Suprapubic skin (tissue), 4 donors: ENCODE measurements around the gene IGF2BP3. TPM values are rescaled to one million over a fixed set of nuclear protein-coding genes. Genes with fewer than 3 reads are reported as not detected.

Experiments used
- DNase-seq, 2 donors: peaks; one replicate each; pipeline ENCODE4 v3.0.0-alpha.2; 2019; ENCODE audit warnings: low spot score in 2 of 2
- H3K27ac ChIP-seq: fragments of 200-600 bp; sonication (generic); one replicate; pipeline ENCODE4 v1.5.1; 2019
- H3K27me3 ChIP-seq: fragments of 200-600 bp; sonication (generic); one replicate; pipeline ENCODE4 v1.5.1; 2019
- H3K36me3 ChIP-seq: fragments of 200-600 bp; sonication (generic); one replicate; pipeline ENCODE4 v1.5.1; 2019
- H3K4me1 ChIP-seq: fragments of 200-600 bp; sonication (generic); one replicate; pipeline ENCODE4 v1.5.1; 2019
- H3K4me3 ChIP-seq: fragments of 200-600 bp; sonication (generic); one replicate; pipeline ENCODE4 v1.5.1; 2019; ENCODE audit warnings: mild to moderate bottlenecking
- H3K9me3 ChIP-seq: fragments of 200-600 bp; sonication (generic); one replicate; pipeline ENCODE4 v1.5.1; 2019
- CTCF ChIP-seq, 2 donors: fragments of 200-600 bp in 1 of 2; fragments of 450-650 bp in 1 of 2; sonication (generic) in 1 of 2; IDR thresholded peaks; one replicate each; pipeline ENCODE4 v1.5.1; 2016 to 2019; ENCODE audit warnings: antibody characterized with exemption in 2 of 2, mild to moderate bottlenecking in 1 of 2, moderate library complexity in 1 of 2
- EP300 ChIP-seq: sonication (generic); formaldehyde crosslinking; IDR thresholded peaks from one replicate; pipeline ENCODE4 v1.6.1; 2017; ENCODE audit warnings: antibody characterized with exemption
- POLR2A ChIP-seq, 2 donors: fragments of 450-650 bp; IDR thresholded peaks; one replicate each; pipeline ENCODE4 v1.6.1; 2017; ENCODE audit warnings: antibody characterized with exemption in 2 of 2, mild to moderate bottlenecking in 2 of 2, moderate library complexity in 2 of 2
- POLR2AphosphoS5 ChIP-seq, 3 donors: sonication (generic); formaldehyde crosslinking; IDR thresholded peaks; one replicate each; pipeline ENCODE4 v1.6.1; 2017; ENCODE audit warnings: antibody characterized with exemption in 3 of 3
- WGBS: methylation state at CpG from one replicate; pipeline ENCODE4 v1.1.5; 2018; 5-methylcytosine and 5-hydroxymethylcytosine counted together
- total RNA-seq, 4 donors: library from RNA; depleted of rRNA; stranded (reverse); fragments of >200 nt; gene quantifications; one replicate each; pipeline ENCODE4 v1.1.0, GENCODE V29; 2016

The IGF2BP3 gene
- total RNA-seq, 4 donors from 2014 or later = 0.47 to 1.9 TPM; not detected in 2

DNA sequence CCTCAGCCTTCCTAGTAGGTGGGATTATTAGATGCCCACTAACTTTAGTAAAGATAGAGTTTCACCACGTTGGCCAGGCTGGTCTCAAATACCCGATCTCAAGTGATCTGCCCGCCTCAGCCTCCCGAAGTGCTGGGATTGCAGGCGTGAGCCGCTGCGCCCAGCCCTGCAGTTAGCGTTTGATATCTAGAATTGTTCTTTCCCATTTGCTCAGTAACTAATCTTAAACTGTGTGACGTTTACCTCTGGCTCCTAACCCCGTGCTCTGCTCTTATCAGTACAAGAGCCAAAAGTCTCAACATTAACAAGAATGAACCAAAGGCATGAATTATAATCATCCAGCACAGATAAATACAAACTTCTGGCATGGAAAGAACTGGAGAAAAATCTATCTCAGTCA, 47.4 kb downstream of the IGF2BP3 start:
- Histone ChIP-seq H3K9me3 (no peaks in the 10 kb centered on the region), H3K4me1 (no peaks in the 10 kb centered on the region), H3K27me3 (peaks cover 7% of the 10 kb centered on the region), H3K27ac (no peak overlapping the region), H3K4me3 (no peak overlapping the region), H3K36me3 (no peaks in the 10 kb centered on the region)
- 72% methylated on average over 10 of the region's 10 CpGs for WGBS
- TF ChIP-seq EP300 (no peak), POLR2A (IDR thresholded peaks at IDR 0.05) (no peak), POLR2AphosphoS5 (IDR thresholded peaks at IDR 0.05) (no peak), CTCF (IDR thresholded peaks at IDR 0.05) (no peak)
- DNase-seq = no peak

DNA sequence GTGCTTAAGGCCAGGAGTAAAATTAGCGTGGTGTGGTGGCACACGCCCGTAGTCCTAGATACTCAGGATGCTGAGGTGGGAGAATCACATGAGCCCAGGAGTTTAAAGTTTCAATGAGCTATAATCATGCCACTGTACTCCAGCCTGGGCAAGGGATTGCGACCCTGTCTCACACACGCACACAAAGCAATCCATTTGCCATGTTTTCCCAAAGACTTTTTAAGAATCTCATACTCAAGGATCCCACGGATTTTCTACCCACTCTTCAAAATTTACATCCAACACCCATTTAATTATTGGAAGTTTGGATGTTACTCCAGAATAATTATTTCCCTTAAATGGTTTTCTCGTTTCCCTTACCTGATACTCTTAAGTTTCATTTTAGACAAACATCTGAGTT, 47.9 kb downstream of the IGF2BP3 start:
- whole genome bisulfite sequencing = 85% methylated on average over 7 of the region's 7 CpGs
- Histone ChIP-seq H3K4me3 (no peak overlapping the region), H3K27me3 (peaks cover 7% of the 10 kb centered on the region), H3K36me3 (no peaks in the 10 kb centered on the region), H3K27ac (no peak overlapping the region), H3K9me3 (no peaks in the 10 kb centered on the region), H3K4me1 (no peaks in the 10 kb centered on the region)
- no peak for TF ChIP-seq POLR2A (IDR thresholded peaks at IDR 0.05)
- no peak for TF ChIP-seq CTCF (IDR thresholded peaks at IDR 0.05)
- TF ChIP-seq POLR2AphosphoS5 (IDR thresholded peaks at IDR 0.05) = no peak
- TF ChIP-seq EP300 = no peak
- no peak for DNase-seq

GRCh38 chr7:23419845-23420244, 50.4 kb downstream of the IGF2BP3 start:
- Histone ChIP-seq H3K9me3 (no peaks in the 10 kb centered on the region), H3K4me1 (no peaks in the 10 kb centered on the region), H3K36me3 (no peaks in the 10 kb centered on the region), H3K27ac (no peak overlapping the region), H3K27me3 (no peaks in the 10 kb centered on the region), H3K4me3 (no peak overlapping the region)
- no peak for DNase-seq
- no peak for TF ChIP-seq POLR2AphosphoS5 (IDR thresholded peaks at IDR 0.05)
- no peak for TF ChIP-seq EP300
- TF ChIP-seq POLR2A (IDR thresholded peaks at IDR 0.05) = no peak
- no peak for TF ChIP-seq CTCF (IDR thresholded peaks at IDR 0.05)
- WGBS = 92% methylated on average over 1 of the region's 1 CpG

- WGBS = 45% methylated on average over 3 of the region's 3 CpGs
- TF ChIP-seq EP300 (no peak), POLR2A (IDR thresholded peaks at IDR 0.05) (no peak), CTCF (IDR thresholded peaks at IDR 0.05) (no peak), POLR2AphosphoS5 (IDR thresholded peaks at IDR 0.05) (no peak)
- no peaks in the 10 kb centered on the region for H3K36me3 ChIP-seq
- no peak overlapping the region for H3K27ac ChIP-seq
- H3K27me3 ChIP-seq = no peaks in the 10 kb centered on the region
- H3K4me1 ChIP-seq = no peaks in the 10 kb centered on the region
- DNase-seq = no peak
- no peaks in the 10 kb centered on the region for H3K9me3 ChIP-seq
- no peak overlapping the region for H3K4me3 ChIP-seq
Measured at GRCh38 chr7:23419160-23419559, 51.1 kb downstream of the IGF2BP3 start.

DNA sequence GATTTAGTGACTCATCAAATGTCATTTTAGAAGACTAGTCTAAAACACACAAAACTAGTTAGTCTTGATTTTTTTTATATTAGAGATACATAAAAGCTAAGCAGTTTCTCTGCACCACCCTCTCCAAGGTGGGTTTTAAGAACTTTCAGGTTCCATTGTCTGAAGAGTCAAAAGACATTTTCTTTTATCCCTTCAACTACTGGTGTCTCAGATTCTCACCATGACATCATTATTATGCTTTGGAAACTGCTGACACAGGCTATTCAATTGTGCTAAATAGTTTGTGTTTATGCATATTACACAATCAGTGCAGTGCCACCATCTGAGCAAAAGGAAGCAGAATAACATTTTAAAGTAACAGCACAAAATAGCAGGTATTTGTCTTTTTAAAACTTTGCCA, 52.2 kb downstream of the IGF2BP3 start:
- Histone ChIP-seq H3K27me3 (no peaks in the 10 kb centered on the region), H3K4me1 (no peaks in the 10 kb centered on the region), H3K36me3 (no peaks in the 10 kb centered on the region), H3K27ac (no peak overlapping the region), H3K4me3 (no peak overlapping the region), H3K9me3 (no peaks in the 10 kb centered on the region)
- TF ChIP-seq CTCF (IDR thresholded peaks at IDR 0.05) = no peak
- no peak for TF ChIP-seq POLR2AphosphoS5 (IDR thresholded peaks at IDR 0.05)
- no peak for TF ChIP-seq EP300
- no peak for TF ChIP-seq POLR2A (IDR thresholded peaks at IDR 0.05)
- no peak for DNase-seq
